SU-DHL-6 (cell line): ENCODE results near the gene MYOZ3.

Experiments
- H2AFZ ChIP-seq: fragments of 200-600 bp; sonication (generic); 2 replicates; pipeline ENCODE4 v1.6.1; 2014; ENCODE audit warnings: low read depth, mild to moderate bottlenecking, moderate library complexity, mixed read lengths, antibody characterized with exemption, low read length; ENCODE audit not compliant: severe bottlenecking
- H3F3A ChIP-seq: fragments of 200-600 bp; shearing (Covaris generic); 2 replicates; pipeline ENCODE4 v1.6.0; 2016; ENCODE audit warnings: antibody characterized with exemption, mild to moderate bottlenecking; ENCODE audit not compliant: insufficient read depth
- H3K27ac ChIP-seq: fragments of 200-600 bp; sonication (generic); 2 replicates; pipeline ENCODE4 v1.5.1; 2016; ENCODE audit warnings: low read depth, mild to moderate bottlenecking, low read length, moderate library complexity, mixed read lengths
- H3K27me3 ChIP-seq: fragments of 200-600 bp; sonication (generic), shearing (Covaris generic); 2 replicates; pipeline ENCODE4 v1.6.0; 2014; ENCODE audit warnings: mild to moderate bottlenecking, low read length
- H3K36me3 ChIP-seq: fragments of 200-600 bp; sonication (generic); 2 replicates; pipeline ENCODE4 v1.6.1; 2014; ENCODE audit warnings: mild to moderate bottlenecking, low read length, mixed read lengths
- H3K4me2 ChIP-seq: fragments of 300-600, 200-600 bp; shearing (Covaris generic), sonication (generic); 2 replicates; pipeline ENCODE4 v1.6.0; 2014; ENCODE audit warnings: low read length, low read depth, mild to moderate bottlenecking; ENCODE audit not compliant: poor library complexity, severe bottlenecking
- H3K4me3 ChIP-seq: fragments of 200-600 bp; sonication (generic); 2 replicates; pipeline ENCODE4 v1.5.1; 2014; ENCODE audit warnings: antibody characterized with exemption, low read length, mild to moderate bottlenecking, mixed read lengths; ENCODE audit not compliant: insufficient read depth, poor library complexity, severe bottlenecking
- H3K79me2 ChIP-seq: fragments of 200-600 bp; sonication (generic); 2 replicates; pipeline ENCODE4 v1.6.1; 2014; ENCODE audit warnings: mild to moderate bottlenecking, low read length, moderate library complexity; ENCODE audit not compliant: insufficient read depth
- H3K9ac ChIP-seq: fragments of 200-600 bp; sonication (generic); 2 replicates; pipeline ENCODE4 v1.7.0; 2014; ENCODE audit warnings: mild to moderate bottlenecking, low read length
- H3K9me2 ChIP-seq: fragments of 200-600 bp; sonication (generic); replicated peaks from 2 replicates; pipeline ENCODE4 v1.6.1; 2014; ENCODE audit warnings: low read length; ENCODE audit not compliant: insufficient read depth
- H3K9me3 ChIP-seq: fragments of 200-600 bp; sonication (generic); 2 replicates; pipeline ENCODE4 v1.6.1; 2014; ENCODE audit warnings: low read length, mixed read lengths; ENCODE audit not compliant: insufficient read depth
- H4K20me1 ChIP-seq: fragments of 200-600 bp; sonication (generic); 2 replicates; pipeline ENCODE4 v1.6.1; 2014; ENCODE audit warnings: low read depth, mild to moderate bottlenecking, antibody characterized with exemption, low read length, moderate library complexity, mixed read lengths
- EZH2phosphoT487 ChIP-seq: fragments of 200-600 bp; sonication (generic), shearing (Covaris generic); conservative IDR thresholded peaks from 2 replicates; pipeline ENCODE4 v1.6.1; 2018; ENCODE audit warnings: mild to moderate bottlenecking, antibody characterized with exemption, low read length, moderate library complexity, mixed read lengths
- TF ChIP-seq, protein P1 (sequence below): fragments of 200-600 bp; sonication (generic); IDR thresholded peaks from one replicate; pipeline ENCODE4 v1.5.1; 2017; ENCODE audit warnings: antibody characterized with exemption, mild to moderate bottlenecking, low read length, moderate library complexity; ENCODE audit not compliant: insufficient read depth, poor library complexity, severe bottlenecking

MYOZ3 gene

DNA sequence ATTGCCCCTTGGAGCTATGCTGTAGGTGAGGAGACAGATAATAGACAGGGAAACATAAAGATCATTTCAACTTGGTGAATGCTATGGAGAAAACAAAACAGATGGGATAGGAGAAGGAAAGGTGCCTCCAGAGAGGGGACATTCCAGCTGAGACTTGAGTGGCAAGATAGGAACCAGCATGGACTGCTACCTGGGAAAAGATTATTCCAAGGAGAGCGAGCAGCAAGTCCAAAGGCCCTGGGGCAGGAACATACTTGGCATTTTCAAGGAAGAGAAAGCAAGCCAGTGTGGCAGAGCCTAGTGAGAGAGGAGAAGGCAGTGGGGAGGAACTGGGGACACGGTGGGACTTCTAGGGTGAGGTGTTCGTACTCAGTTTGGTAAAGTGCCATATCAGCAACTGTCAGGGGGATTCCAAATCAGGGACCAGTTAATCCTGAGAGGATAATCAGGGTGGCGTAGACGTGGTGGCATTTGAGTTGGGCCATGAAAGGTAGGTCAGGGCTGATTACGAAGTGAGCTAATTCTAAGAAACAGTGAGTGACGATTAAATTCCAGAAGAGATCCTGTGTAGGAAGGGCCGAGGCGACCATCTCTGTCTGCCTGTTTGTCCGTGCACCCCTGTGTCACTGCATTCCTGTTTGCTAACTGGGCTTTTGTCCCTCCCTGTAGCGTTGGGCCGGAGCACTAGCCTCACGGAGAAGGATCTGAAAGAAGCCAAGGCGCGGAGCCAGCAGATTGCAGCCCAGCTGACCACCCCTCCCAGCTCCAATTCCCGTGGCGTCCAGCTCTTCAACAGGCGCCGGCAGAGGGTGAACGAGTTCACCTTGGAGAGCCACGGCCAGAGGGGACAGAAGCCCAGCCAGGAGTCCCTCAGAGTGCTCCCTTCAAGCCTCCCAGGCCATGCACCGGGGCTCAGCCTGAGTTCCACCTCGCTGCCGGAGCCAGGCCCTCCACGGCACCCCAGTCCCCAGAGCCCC, 13.5 kb upstream of the MYOZ3 start:
- H3K9me3 ChIP-seq = no peaks in the 10 kb centered on the region
- H3K27me3 ChIP-seq = no peaks in the 10 kb centered on the region
- no peaks in the 10 kb centered on the region for H3K79me2 ChIP-seq
- H3K9ac ChIP-seq = no peak overlapping the region
- H3K4me3 ChIP-seq = no peak overlapping the region
- no peaks in the 10 kb centered on the region for H3F3A ChIP-seq
- no peak for TF ChIP-seq EZH2phosphoT487
- TF ChIP-seq, protein P1, sequence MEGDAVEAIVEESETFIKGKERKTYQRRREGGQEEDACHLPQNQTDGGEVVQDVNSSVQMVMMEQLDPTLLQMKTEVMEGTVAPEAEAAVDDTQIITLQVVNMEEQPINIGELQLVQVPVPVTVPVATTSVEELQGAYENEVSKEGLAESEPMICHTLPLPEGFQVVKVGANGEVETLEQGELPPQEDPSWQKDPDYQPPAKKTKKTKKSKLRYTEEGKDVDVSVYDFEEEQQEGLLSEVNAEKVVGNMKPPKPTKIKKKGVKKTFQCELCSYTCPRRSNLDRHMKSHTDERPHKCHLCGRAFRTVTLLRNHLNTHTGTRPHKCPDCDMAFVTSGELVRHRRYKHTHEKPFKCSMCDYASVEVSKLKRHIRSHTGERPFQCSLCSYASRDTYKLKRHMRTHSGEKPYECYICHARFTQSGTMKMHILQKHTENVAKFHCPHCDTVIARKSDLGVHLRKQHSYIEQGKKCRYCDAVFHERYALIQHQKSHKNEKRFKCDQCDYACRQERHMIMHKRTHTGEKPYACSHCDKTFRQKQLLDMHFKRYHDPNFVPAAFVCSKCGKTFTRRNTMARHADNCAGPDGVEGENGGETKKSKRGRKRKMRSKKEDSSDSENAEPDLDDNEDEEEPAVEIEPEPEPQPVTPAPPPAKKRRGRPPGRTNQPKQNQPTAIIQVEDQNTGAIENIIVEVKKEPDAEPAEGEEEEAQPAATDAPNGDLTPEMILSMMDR = no peak
- no peaks in the 10 kb centered on the region for H3K9me2 ChIP-seq
- no peaks in the 10 kb centered on the region for H3K36me3 ChIP-seq
- H3K4me2 ChIP-seq = no peak overlapping the region
- no peak overlapping the region for H2AFZ ChIP-seq
- H3K27ac ChIP-seq = no peak overlapping the region
- H4K20me1 ChIP-seq = no peaks in the 10 kb centered on the region

DNA sequence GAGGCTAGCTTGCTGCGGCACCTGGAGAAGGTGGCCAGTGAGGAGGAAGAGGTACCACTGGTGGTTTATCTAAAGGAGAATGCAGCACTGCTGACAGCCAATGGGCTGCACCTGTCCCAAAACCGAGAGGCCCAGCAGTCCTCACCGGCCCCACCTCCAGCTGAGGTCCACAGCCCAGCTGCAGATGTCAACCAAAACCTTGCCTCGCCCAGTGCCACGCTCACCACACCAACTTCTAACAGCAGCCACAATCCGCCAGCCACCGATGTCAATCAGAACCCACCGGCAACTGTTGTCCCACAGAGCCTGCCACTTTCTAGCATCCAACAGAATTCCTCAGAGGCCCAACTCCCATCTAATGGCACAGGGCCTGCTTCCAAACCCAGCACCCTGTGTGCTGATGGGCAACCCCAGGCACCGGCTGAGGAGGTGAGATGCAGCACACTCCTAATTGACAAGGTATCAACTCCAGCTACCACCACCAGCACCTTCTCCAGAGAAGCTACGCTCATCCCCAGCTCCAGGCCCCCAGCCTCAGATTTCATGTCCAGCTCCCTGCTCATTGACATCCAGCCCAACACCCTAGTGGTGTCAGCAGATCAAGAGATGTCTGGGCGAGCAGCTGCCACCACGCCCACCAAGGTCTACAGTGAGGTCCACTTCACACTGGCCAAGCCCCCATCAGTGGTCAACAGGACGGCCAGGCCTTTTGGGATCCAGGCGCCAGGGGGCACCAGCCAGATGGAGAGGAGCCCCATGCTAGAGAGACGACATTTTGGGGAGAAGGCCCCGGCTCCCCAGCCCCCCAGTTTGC, 12.6 kb upstream of the MYOZ3 start:
- Histone ChIP-seq H3K9me3 (no peaks in the 10 kb centered on the region), H3K4me3 (no peak overlapping the region), H3K9ac (no peak overlapping the region), H3K79me2 (no peaks in the 10 kb centered on the region), H2AFZ (no peak overlapping the region), H3F3A (no peaks in the 10 kb centered on the region), H3K27ac (no peak overlapping the region), H3K36me3 (no peaks in the 10 kb centered on the region), H3K9me2 (no peaks in the 10 kb centered on the region), H3K27me3 (no peaks in the 10 kb centered on the region), H4K20me1 (no peaks in the 10 kb centered on the region), H3K4me2 (no peak overlapping the region)
- TF ChIP-seq EZH2phosphoT487 = no peak
- TF ChIP-seq, protein P1 = no peak

- Histone ChIP-seq H2AFZ (no peak overlapping the region), H3F3A (no peaks in the 10 kb centered on the region), H3K36me3 (no peaks in the 10 kb centered on the region), H4K20me1 (no peaks in the 10 kb centered on the region), H3K27me3 (no peaks in the 10 kb centered on the region), H3K79me2 (no peaks in the 10 kb centered on the region), H3K9me3 (no peaks in the 10 kb centered on the region), H3K4me2 (no peak overlapping the region), H3K4me3 (no peak overlapping the region), H3K9me2 (no peaks in the 10 kb centered on the region), H3K27ac (no peak overlapping the region), H3K9ac (no peak overlapping the region)
- TF ChIP-seq, protein P1 = no peak
- TF ChIP-seq EZH2phosphoT487 = no peak
These were observed 11.7 kb upstream of the MYOZ3 start for GRCh38 chr5:150649108-150650020.
